ENCODE data around the gene TEC.

TEC gene

DNA sequence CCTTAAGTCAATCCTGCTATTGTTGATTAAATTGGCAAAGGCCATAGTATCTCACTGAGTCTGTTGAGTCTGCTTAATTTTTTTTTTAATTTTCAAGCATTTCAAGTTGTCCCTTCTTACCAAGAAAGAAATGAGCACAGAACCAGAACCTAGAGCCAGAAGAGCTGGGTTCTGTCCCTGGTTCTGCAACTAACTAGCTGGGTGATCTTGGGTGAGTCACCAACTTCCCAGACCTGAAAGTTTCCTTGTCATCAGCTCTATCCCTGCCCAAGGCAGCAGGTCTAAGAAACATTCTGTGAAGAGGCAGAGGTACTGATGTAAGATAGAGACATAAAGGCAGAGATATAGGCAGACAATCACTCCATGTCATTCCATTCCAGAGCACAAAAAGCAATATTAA, 17.3 kb downstream of the TEC start:
- H2BK12ac ChIP-seq (ENCODE audit: low read length), result no peak overlapping the region
- H3K9me3 ChIP-seq (replicated peaks in 1 of 2; ENCODE audit: control insufficient read depth in 2 of 2, insufficient read depth in 1 of 2, low read depth in 1 of 2, low read length in 2 of 2), result no peaks in the 10 kb centered on the region
- H3K9ac ChIP-seq (ENCODE audit: low read depth, low read length, poor library complexity), result no peak overlapping the region
- no peak overlapping the region for H3K23ac ChIP-seq (ENCODE audit: low read depth, low read length, poor library complexity)
- H3K18ac ChIP-seq (ENCODE audit: low read length), result no peak overlapping the region
- H2BK120ac ChIP-seq (ENCODE audit: low read depth, low read length), result no peak overlapping the region
- no peak overlapping the region for H3K4ac ChIP-seq (ENCODE audit: low read length)
- H3K27ac ChIP-seq (replicated peaks; ENCODE audit: low read length), result no peak overlapping the region
- no peak overlapping the region for H3K4me2 ChIP-seq (ENCODE audit: insufficient read depth, low read length, poor library complexity, severe bottlenecking)
- H3K36me3 ChIP-seq (replicated peaks in 1 of 2; ENCODE audit: control insufficient read depth in 2 of 2, insufficient read depth in 2 of 2, low read length in 2 of 2), result no peaks in the 10 kb centered on the region
- no peak overlapping the region for H3K4me3 ChIP-seq (ENCODE audit: low read length in 2 of 2)
- no peak overlapping the region for H2BK15ac ChIP-seq (ENCODE audit: low read length)
- no peaks in the 10 kb centered on the region for H3K27me3 ChIP-seq (ENCODE audit: control insufficient read depth in 3 of 3, insufficient read depth in 3 of 3, low read depth in 1 of 3, low read length in 3 of 3)
- H2AFZ ChIP-seq (ENCODE audit: low read length), result no peak overlapping the region
- H3K4me1 ChIP-seq (ENCODE audit: control insufficient read depth in 2 of 2, insufficient read depth in 1 of 2, low read depth in 1 of 2, low read length in 2 of 2), result no peaks in the 10 kb centered on the region
- H4K91ac ChIP-seq (ENCODE audit: low read depth, low read length, poor library complexity), result no peak overlapping the region
- H3K79me1 ChIP-seq (ENCODE audit: low read depth, low read length), result no peaks in the 10 kb centered on the region
- no peak overlapping the region for H2AK5ac ChIP-seq (ENCODE audit: low read depth, low read length)
- no peak for DNase-seq (ENCODE audit: low spot score)
- H4K8ac ChIP-seq (ENCODE audit: low read depth, low read length), result no peak overlapping the region
- H2BK5ac ChIP-seq (ENCODE audit: low read length), result no peak overlapping the region
- no peak overlapping the region for H3K14ac ChIP-seq (ENCODE audit: low read length)

DNA sequence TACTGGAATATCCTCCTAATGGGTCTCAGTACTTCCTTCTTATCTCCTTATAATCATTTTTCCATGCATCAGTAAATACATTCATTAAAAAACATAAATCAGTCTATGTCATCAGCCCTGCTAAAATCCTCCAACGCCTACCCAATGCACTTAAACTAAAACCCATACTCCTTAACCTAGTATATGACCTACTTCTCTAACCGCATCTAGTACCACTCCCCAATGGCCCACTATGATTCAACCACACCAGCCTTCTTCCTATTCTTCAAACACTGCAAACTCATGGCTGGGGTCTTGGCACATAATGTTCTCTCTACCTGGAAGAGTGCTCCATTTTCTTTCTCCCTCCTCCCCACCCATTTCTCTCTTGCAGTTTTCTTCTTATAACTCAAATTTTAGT, 18.7 kb downstream of the TEC start:
- Histone ChIP-seq H2BK5ac (ENCODE audit: low read length) (no peak overlapping the region), H4K91ac (ENCODE audit: low read depth, low read length, poor library complexity) (no peak overlapping the region), H3K18ac (ENCODE audit: low read length) (no peak overlapping the region), H3K23ac (ENCODE audit: low read depth, low read length, poor library complexity) (no peak overlapping the region), H3K4me1 (ENCODE audit: control insufficient read depth in 2 of 2, insufficient read depth in 1 of 2, low read depth in 1 of 2, low read length in 2 of 2) (no peaks in the 10 kb centered on the region), H2BK12ac (ENCODE audit: low read length) (no peak overlapping the region), H2AK5ac (ENCODE audit: low read depth, low read length) (no peak overlapping the region), H3K27ac (replicated peaks; ENCODE audit: low read length) (no peak overlapping the region), H2AFZ (ENCODE audit: low read length) (no peak overlapping the region), H2BK15ac (ENCODE audit: low read length) (no peak overlapping the region), H4K8ac (ENCODE audit: low read depth, low read length) (no peak overlapping the region), H2BK120ac (ENCODE audit: low read depth, low read length) (no peak overlapping the region), H3K27me3 (ENCODE audit: control insufficient read depth in 3 of 3, insufficient read depth in 3 of 3, low read depth in 1 of 3, low read length in 3 of 3) (no peaks in the 10 kb centered on the region), H3K4ac (ENCODE audit: low read length) (no peak overlapping the region), H3K79me1 (ENCODE audit: low read depth, low read length) (no peaks in the 10 kb centered on the region), H3K14ac (ENCODE audit: low read length) (no peak overlapping the region), H3K36me3 (replicated peaks in 1 of 2; ENCODE audit: control insufficient read depth in 2 of 2, insufficient read depth in 2 of 2, low read length in 2 of 2) (no peaks in the 10 kb centered on the region), H3K4me3 (ENCODE audit: low read length in 2 of 2) (no peak overlapping the region), H3K9ac (ENCODE audit: low read depth, low read length, poor library complexity) (no peak overlapping the region), H3K9me3 (replicated peaks in 1 of 2; ENCODE audit: control insufficient read depth in 2 of 2, insufficient read depth in 1 of 2, low read depth in 1 of 2, low read length in 2 of 2) (no peaks in the 10 kb centered on the region), H3K4me2 (ENCODE audit: insufficient read depth, low read length, poor library complexity, severe bottlenecking) (no peak overlapping the region)
- no peak for DNase-seq (ENCODE audit: low spot score)
- WGBS, 2 donors (ENCODE audit: extremely low coverage in 2 of 2, insufficient read length in 2 of 2, insufficient replicate concordance in 1 of 2), result 100% methylated on average over 2 of the region's 2 CpGs; no CpG with 5 or more reads in 1 of the 2 donors

DNA sequence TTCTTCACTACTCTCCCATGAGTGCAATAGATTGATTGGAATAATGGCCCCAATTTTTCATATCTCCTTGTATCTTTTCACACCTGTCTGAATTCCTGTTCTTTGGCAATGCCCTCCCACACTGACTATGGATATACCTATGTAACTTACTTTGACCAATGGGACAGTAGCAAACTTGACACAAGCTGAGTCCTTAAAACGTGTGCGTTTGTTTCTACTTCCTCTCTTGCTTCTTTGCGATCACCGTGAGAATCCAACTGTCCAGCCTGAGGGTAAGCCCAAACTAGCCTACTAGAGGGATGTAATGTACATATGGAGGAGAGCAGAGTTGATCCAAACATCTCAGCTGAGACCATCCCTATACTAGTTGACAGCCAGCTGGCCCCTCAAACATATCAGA, 19.3 kb downstream of the TEC start:
- no peak overlapping the region for H2AFZ ChIP-seq (ENCODE audit: low read length)
- WGBS, 2 donors (ENCODE audit: extremely low coverage in 2 of 2, insufficient read length in 2 of 2, insufficient replicate concordance in 1 of 2), result no CpG with 5 or more reads among the region's 4 CpGs
- no peak for DNase-seq (ENCODE audit: low spot score)
- no peak overlapping the region for H4K8ac ChIP-seq (ENCODE audit: low read depth, low read length)
- H3K14ac ChIP-seq (ENCODE audit: low read length), result no peak overlapping the region
- no peak overlapping the region for H3K9ac ChIP-seq (ENCODE audit: low read depth, low read length, poor library complexity)
- H3K18ac ChIP-seq (ENCODE audit: low read length), result no peak overlapping the region
- H2BK12ac ChIP-seq (ENCODE audit: low read length), result no peak overlapping the region
- H4K91ac ChIP-seq (ENCODE audit: low read depth, low read length, poor library complexity), result no peak overlapping the region
- no peak overlapping the region for H3K23ac ChIP-seq (ENCODE audit: low read depth, low read length, poor library complexity)
- H3K4me1 ChIP-seq (ENCODE audit: control insufficient read depth in 2 of 2, insufficient read depth in 1 of 2, low read depth in 1 of 2, low read length in 2 of 2), result no peaks in the 10 kb centered on the region
- no peaks in the 10 kb centered on the region for H3K9me3 ChIP-seq (replicated peaks in 1 of 2; ENCODE audit: control insufficient read depth in 2 of 2, insufficient read depth in 1 of 2, low read depth in 1 of 2, low read length in 2 of 2)
- H3K36me3 ChIP-seq (replicated peaks in 1 of 2; ENCODE audit: control insufficient read depth in 2 of 2, insufficient read depth in 2 of 2, low read length in 2 of 2), result no peaks in the 10 kb centered on the region
- no peak overlapping the region for H3K4ac ChIP-seq (ENCODE audit: low read length)
- no peak overlapping the region for H2BK5ac ChIP-seq (ENCODE audit: low read length)
- H3K27ac ChIP-seq (replicated peaks; ENCODE audit: low read length), result no peak overlapping the region
- H3K79me1 ChIP-seq (ENCODE audit: low read depth, low read length), result no peaks in the 10 kb centered on the region
- H2BK120ac ChIP-seq (ENCODE audit: low read depth, low read length), result no peak overlapping the region
- no peak overlapping the region for H3K4me2 ChIP-seq (ENCODE audit: insufficient read depth, low read length, poor library complexity, severe bottlenecking)
- H3K27me3 ChIP-seq (ENCODE audit: control insufficient read depth in 3 of 3, insufficient read depth in 3 of 3, low read depth in 1 of 3, low read length in 3 of 3), result no peaks in the 10 kb centered on the region
- no peak overlapping the region for H2BK15ac ChIP-seq (ENCODE audit: low read length)
- H2AK5ac ChIP-seq (ENCODE audit: low read depth, low read length), result no peak overlapping the region
- H3K4me3 ChIP-seq (ENCODE audit: low read length in 2 of 2), result no peak overlapping the region

DNA sequence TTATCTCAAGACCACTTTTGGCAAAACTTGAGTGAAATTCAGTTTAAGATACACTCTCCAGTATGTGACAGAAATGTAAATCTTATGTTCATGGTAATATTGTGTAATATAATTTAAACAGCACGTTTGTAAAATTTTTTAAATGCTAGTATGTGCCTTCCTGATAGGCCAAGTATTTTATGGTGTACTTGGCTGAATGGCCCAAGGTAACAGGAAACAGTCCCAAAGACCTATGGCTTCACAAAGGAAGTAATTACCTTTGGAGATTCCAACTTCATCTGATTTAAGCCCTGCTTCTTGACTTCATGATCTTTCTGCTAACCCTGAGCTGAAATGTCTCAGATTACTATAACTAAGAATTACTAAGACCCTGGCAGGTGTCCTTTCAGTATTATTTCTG, 20.3 kb downstream of the TEC start:
- H3K27ac ChIP-seq (replicated peaks; ENCODE audit: low read length), result no peak overlapping the region
- DNase-seq (ENCODE audit: low spot score), result no peak

More for the DNA sequence above, 20.3 kb downstream of the TEC start:
- Histone ChIP-seq H4K8ac (ENCODE audit: low read depth, low read length) (no peak overlapping the region), H3K23ac (ENCODE audit: low read depth, low read length, poor library complexity) (no peak overlapping the region), H2AK5ac (ENCODE audit: low read depth, low read length) (no peak overlapping the region), H3K9ac (ENCODE audit: low read depth, low read length, poor library complexity) (no peak overlapping the region), H2BK5ac (ENCODE audit: low read length) (no peak overlapping the region), H3K4me1 (ENCODE audit: control insufficient read depth in 2 of 2, insufficient read depth in 1 of 2, low read depth in 1 of 2, low read length in 2 of 2) (no peaks in the 10 kb centered on the region), H3K36me3 (replicated peaks in 1 of 2; ENCODE audit: control insufficient read depth in 2 of 2, insufficient read depth in 2 of 2, low read length in 2 of 2) (no peaks in the 10 kb centered on the region), H3K4ac (ENCODE audit: low read length) (no peak overlapping the region), H2AFZ (ENCODE audit: low read length) (no peak overlapping the region), H3K27me3 (ENCODE audit: control insufficient read depth in 3 of 3, insufficient read depth in 3 of 3, low read depth in 1 of 3, low read length in 3 of 3) (no peaks in the 10 kb centered on the region), H2BK120ac (ENCODE audit: low read depth, low read length) (no peak overlapping the region), H3K79me1 (ENCODE audit: low read depth, low read length) (no peaks in the 10 kb centered on the region), H3K18ac (ENCODE audit: low read length) (no peak overlapping the region), H3K4me3 (ENCODE audit: low read length in 2 of 2) (no peak overlapping the region), H3K14ac (ENCODE audit: low read length) (no peak overlapping the region), H4K91ac (ENCODE audit: low read depth, low read length, poor library complexity) (no peak overlapping the region), H3K9me3 (replicated peaks in 1 of 2; ENCODE audit: control insufficient read depth in 2 of 2, insufficient read depth in 1 of 2, low read depth in 1 of 2, low read length in 2 of 2) (no peaks in the 10 kb centered on the region), H2BK15ac (ENCODE audit: low read length) (no peak overlapping the region), H3K4me2 (ENCODE audit: insufficient read depth, low read length, poor library complexity, severe bottlenecking) (no peak overlapping the region), H2BK12ac (ENCODE audit: low read length) (no peak overlapping the region)
- WGBS, 2 donors (ENCODE audit: extremely low coverage in 2 of 2, insufficient read length in 2 of 2, insufficient replicate concordance in 1 of 2), result no CpG with 5 or more reads among the region's 1 CpG

Data from neuronal stem cell (in vitro differentiated cells).